ENCODE measurements around the gene TXNDC5. TPM values are rescaled to one million over a fixed set of nuclear protein-coding genes. Genes with fewer than 3 reads are reported as not detected.

Gene TXNDC5
- total RNA-seq, 1 donor from 2014 or later, result 94.9 TPM

DNA sequence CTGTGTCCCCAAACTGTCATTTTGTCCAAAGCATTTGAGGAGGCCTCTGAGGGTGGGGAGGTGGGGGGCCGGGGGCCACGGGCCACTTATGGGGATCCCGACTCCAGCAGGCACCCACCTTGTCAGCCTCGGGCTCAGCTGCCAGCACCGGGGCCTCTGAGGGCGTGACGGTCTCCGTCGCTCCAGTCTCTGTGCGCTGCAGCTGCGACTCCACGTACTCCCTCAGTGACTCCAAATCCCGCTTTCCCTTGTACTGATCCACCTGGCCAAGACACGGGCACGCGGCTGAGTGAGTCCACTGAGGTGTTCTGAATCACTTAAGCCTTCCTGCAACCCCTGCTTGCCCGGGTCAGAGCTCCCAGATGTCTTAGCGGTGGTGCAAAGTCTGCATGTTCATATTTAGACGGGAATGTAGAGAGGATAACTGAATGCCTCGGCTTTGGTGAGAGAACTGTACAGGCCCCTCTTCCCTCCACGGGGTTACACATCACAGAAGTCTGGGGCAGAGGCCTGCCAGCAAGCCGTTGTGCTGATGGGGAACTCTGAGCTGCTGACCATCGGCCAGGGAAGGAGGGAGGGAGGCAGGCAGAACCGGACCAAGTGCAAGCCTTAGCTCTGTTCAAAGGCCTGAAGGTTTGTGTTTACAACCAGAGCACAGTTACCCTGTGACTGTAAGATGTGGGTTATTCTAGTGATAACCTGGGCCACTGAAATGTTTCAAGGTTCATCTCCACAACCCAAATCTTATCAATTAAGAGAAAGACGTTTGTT lies 21.8 kb downstream of the TXNDC5 start:
- Mint-ChIP-seq H3K9me3 (no peaks in the 10 kb centered on the region), H3K27me3 (no peaks in the 10 kb centered on the region), H3K4me1 (ENCODE audit: unreplicated experiment) (no peaks in the 10 kb centered on the region), H3K36me3 (peaks cover 49% of the 10 kb centered on the region), H3K4me3 (no peak overlapping the region), H3K27ac (no peak overlapping the region)
- DNase-seq (ENCODE audit: extremely low spot score, unreplicated experiment), result no peak
- TF ChIP-seq, protein P1, sequence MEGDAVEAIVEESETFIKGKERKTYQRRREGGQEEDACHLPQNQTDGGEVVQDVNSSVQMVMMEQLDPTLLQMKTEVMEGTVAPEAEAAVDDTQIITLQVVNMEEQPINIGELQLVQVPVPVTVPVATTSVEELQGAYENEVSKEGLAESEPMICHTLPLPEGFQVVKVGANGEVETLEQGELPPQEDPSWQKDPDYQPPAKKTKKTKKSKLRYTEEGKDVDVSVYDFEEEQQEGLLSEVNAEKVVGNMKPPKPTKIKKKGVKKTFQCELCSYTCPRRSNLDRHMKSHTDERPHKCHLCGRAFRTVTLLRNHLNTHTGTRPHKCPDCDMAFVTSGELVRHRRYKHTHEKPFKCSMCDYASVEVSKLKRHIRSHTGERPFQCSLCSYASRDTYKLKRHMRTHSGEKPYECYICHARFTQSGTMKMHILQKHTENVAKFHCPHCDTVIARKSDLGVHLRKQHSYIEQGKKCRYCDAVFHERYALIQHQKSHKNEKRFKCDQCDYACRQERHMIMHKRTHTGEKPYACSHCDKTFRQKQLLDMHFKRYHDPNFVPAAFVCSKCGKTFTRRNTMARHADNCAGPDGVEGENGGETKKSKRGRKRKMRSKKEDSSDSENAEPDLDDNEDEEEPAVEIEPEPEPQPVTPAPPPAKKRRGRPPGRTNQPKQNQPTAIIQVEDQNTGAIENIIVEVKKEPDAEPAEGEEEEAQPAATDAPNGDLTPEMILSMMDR (conservative IDR thresholded peaks at IDR 0.05), result no peak

- H3K4me1 Mint-ChIP-seq (ENCODE audit: unreplicated experiment), result no peaks in the 10 kb centered on the region
- H3K36me3 Mint-ChIP-seq, result peaks cover 57% of the 10 kb centered on the region
- H3K9me3 Mint-ChIP-seq, result no peaks in the 10 kb centered on the region
- no peak overlapping the region for H3K4me3 Mint-ChIP-seq
- DNase-seq (ENCODE audit: extremely low spot score, unreplicated experiment), result no peak
- H3K27me3 Mint-ChIP-seq, result no peaks in the 10 kb centered on the region
- TF ChIP-seq, protein P1 (conservative IDR thresholded peaks at IDR 0.05), result no peak
- H3K27ac Mint-ChIP-seq, result peak overlapping the region; percentile 18
Measured at GRCh38 chr6:7887278-7887991, 23.2 kb downstream of the TXNDC5 start.

DNA sequence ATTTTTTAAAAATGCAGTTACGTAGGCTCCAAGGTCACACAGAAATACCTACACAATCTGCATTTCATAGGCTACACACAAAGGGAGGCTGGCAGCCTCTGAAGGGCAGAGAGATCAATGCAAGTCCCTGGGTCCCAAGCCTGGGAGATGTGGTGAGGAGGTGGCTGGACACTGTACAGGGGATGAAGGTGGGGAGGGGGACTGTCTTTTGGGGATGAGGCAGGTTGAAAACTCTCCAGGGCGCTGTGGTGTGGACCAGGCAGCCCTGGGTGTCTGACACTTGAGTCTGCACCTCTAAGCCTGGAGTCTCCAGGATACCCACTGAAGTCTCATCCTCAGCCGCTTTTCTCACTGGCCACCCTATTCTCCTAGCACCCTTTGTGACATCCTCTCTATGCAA lies 24.5 kb downstream of the TXNDC5 start:
- H3K4me1 Mint-ChIP-seq (ENCODE audit: unreplicated experiment), result no peaks in the 10 kb centered on the region
- DNase-seq (ENCODE audit: extremely low spot score, unreplicated experiment), result no peak
- no peaks in the 10 kb centered on the region for H3K27me3 Mint-ChIP-seq
- TF ChIP-seq, protein P1 (conservative IDR thresholded peaks at IDR 0.05), result no peak
- no peak overlapping the region for H3K27ac Mint-ChIP-seq
- H3K4me3 Mint-ChIP-seq, result no peak overlapping the region
- H3K9me3 Mint-ChIP-seq, result no peaks in the 10 kb centered on the region
- peaks cover 49% of the 10 kb centered on the region for H3K36me3 Mint-ChIP-seq

DNA sequence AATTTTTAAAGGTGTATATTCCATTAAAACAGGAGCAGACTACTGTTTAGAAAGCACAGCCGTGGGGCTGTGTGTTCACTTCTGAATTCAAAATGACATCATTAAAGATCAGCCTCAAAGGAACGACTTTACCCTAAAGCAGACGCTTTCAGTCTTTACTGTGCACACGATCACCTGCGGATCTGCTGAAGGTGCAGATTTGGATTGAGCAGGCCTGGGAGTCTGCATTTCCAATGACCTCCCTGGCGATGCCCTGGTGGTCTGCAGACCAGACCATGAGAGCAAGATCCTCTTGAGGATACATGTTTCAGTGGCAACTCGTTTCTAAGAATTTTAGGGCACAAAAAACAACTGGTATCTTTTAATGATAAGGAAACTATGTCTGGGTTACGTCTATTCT lies 27.2 kb downstream of the TXNDC5 start:
- Mint-ChIP-seq H3K4me3 (no peak overlapping the region), H3K36me3 (peaks cover 50% of the 10 kb centered on the region), H3K4me1 (ENCODE audit: unreplicated experiment) (no peaks in the 10 kb centered on the region), H3K9me3 (no peaks in the 10 kb centered on the region), H3K27me3 (no peaks in the 10 kb centered on the region), H3K27ac (no peak overlapping the region)
- TF ChIP-seq, protein P1 (conservative IDR thresholded peaks at IDR 0.05), result no peak
- DNase-seq (ENCODE audit: extremely low spot score, unreplicated experiment), result no peak

DNA sequence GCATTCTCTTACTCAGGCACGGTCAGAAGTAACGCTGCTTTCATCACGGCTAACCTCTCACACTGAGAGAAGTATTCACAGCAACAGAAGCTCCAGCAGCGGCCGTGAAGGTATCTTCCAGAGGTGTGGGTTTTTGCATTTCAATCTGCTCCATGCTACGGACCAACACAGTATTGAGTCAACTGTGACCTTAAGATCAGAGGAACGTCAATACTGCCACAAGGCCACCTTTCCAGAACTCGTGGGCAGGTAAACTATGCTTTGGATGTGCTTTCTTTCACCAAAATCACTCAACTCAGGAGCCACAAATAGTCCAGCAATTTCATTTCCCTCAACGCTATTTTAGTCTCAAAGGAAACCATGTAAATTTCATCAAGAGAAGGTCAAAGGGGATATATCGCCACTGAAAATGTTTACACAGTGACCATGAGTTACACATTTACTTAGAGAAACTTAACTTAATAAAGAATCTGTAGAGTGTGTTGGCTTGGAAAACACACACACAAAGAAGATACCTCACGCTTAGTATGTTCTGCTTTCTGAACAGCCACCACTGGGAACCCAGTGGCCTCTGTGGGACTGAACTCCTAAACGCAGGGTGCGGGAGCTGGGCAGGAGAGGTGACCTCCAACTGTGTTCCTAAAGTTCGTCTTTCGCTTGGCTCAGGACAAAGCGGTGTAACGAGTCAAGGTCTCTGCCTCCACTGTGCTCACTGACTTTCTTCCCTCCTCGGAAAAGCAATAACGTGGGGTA lies 27.9 kb downstream of the TXNDC5 start:
- H3K27me3 Mint-ChIP-seq, result no peaks in the 10 kb centered on the region

More for the DNA sequence above, 27.9 kb downstream of the TXNDC5 start:
- no peak for DNase-seq (ENCODE audit: extremely low spot score, unreplicated experiment)
- H3K4me3 Mint-ChIP-seq, result no peak overlapping the region
- H3K4me1 Mint-ChIP-seq (ENCODE audit: unreplicated experiment), result no peaks in the 10 kb centered on the region
- no peaks in the 10 kb centered on the region for H3K9me3 Mint-ChIP-seq
- TF ChIP-seq, protein P1 (conservative IDR thresholded peaks at IDR 0.05), result no peak
- H3K36me3 Mint-ChIP-seq, result peaks cover 46% of the 10 kb centered on the region
- H3K27ac Mint-ChIP-seq, result no peak overlapping the region
